Adrenal gland (tissue), 5 donors: ENCODE data around the gene XCL2.

Experiments
- CTCF ChIP-seq, 6 experiments: fragments of 450-650 bp in 4 of 6; fragments of 200-600 bp in 2 of 6; sonication (generic) in 1 of 6; IDR thresholded peaks; 1 replicate in 5 of 6; 2 replicates in 1 of 6; pipeline versions ENCODE4 v1.5.1 to v1.8.0; 2016 to 2021; ENCODE audit warnings: antibody characterized with exemption in 6 of 6, mild to moderate bottlenecking in 2 of 6, moderate library complexity in 1 of 6
- POLR2A ChIP-seq, 2 donors: fragments of 450-650 bp; IDR thresholded peaks; one replicate each; pipeline ENCODE4 v1.6.1; 2017; ENCODE audit warnings: antibody characterized with exemption in 2 of 2, mild to moderate bottlenecking in 2 of 2, moderate library complexity in 1 of 2
- donor health status: DM: no; HTN: no; CAD: no.

- TF ChIP-seq CTCF (IDR thresholded peaks at IDR 0.05) (no peak), POLR2A (IDR thresholded peaks at IDR 0.05) (no peak)
These were observed 14.3 kb downstream of the XCL2 start for GRCh38 chr1:168529518-168529917.
